CD14-positive monocyte (primary cell): ENCODE results near the gene RBP5. TPM values are rescaled to one million over a fixed set of nuclear protein-coding genes. Genes with fewer than 3 reads are reported as not detected.

ENCODE experiments used
- DNase-seq, 3 donors: peaks; one replicate each; pipeline ENCODE4 v3.0.0-alpha.2; 2011 to 2022
- H2AFZ ChIP-seq: 2 replicates; pipeline ENCODE4 v1.6.0; 2012; ENCODE audit warnings: mild to moderate bottlenecking, low read depth, low read length, inconsistent platforms; ENCODE audit not compliant: insufficient read depth, poor library complexity, severe bottlenecking
- H3K27ac ChIP-seq, 2 donors: 1 replicate in 1 of 2; 2 replicates in 1 of 2; pipeline ENCODE4 v1.5.1; 2012 to 2013; ENCODE audit warnings: low read length in 2 of 2, control low read depth in 1 of 2, inconsistent platforms in 1 of 2, low read depth in 1 of 2, mild to moderate bottlenecking in 1 of 2
- H3K27me3 ChIP-seq, 2 donors: one replicate each; pipeline versions ENCODE4 v1.6.0 to v1.6.1; 2011 to 2013; ENCODE audit warnings: low read length in 2 of 2; ENCODE audit not compliant: control insufficient read depth in 2 of 2, insufficient read depth in 2 of 2
- H3K36me3 ChIP-seq, 2 donors: replicated peaks in 1 of 2; 1 replicate in 1 of 2; 2 replicates in 1 of 2; pipeline versions ENCODE4 v1.5.1 to v1.6.1; 2012 to 2013; ENCODE audit warnings: low read length in 2 of 2, control low read depth in 1 of 2, inconsistent platforms in 1 of 2, mild to moderate bottlenecking in 1 of 2; ENCODE audit not compliant: insufficient read depth in 2 of 2, control insufficient read depth in 1 of 2
- H3K4me1 ChIP-seq, 2 donors: 1 replicate in 1 of 2; 2 replicates in 1 of 2; pipeline versions ENCODE4 v1.5.1 to v1.6.1; 2012 to 2013; ENCODE audit warnings: low read length in 2 of 2, control low read depth in 1 of 2, inconsistent platforms in 1 of 2, mild to moderate bottlenecking in 1 of 2, moderate library complexity in 1 of 2; ENCODE audit not compliant: insufficient read depth in 2 of 2, control insufficient read depth in 1 of 2
- H3K4me2 ChIP-seq: replicated peaks from 2 replicates; pipeline ENCODE3; 2012; ENCODE audit warnings: low read length, moderate library complexity, mild to moderate bottlenecking; ENCODE audit not compliant: poor library complexity, severe bottlenecking; ENCODE audit errors: extremely low read depth
- H3K4me3 ChIP-seq, 3 experiments: fragments of 200-600 bp in 1 of 3; sonication (generic) in 1 of 3; replicated peaks in 1 of 3; 1 replicate in 2 of 3; 2 replicates in 1 of 3; pipeline ENCODE4 v1.5.1; 2011 to 2013; ENCODE audit warnings: low read length in 3 of 3, mild to moderate bottlenecking in 3 of 3, control low read depth in 2 of 3, low read depth in 2 of 3, inconsistent platforms in 1 of 3, moderate library complexity in 1 of 3
- H3K79me2 ChIP-seq: 2 replicates; pipeline ENCODE4 v1.6.0; 2012; ENCODE audit warnings: mild to moderate bottlenecking, control low read depth, inconsistent platforms, low read length, moderate library complexity; ENCODE audit not compliant: insufficient read depth
- H3K9ac ChIP-seq: 2 replicates; pipeline ENCODE4 v1.6.0; 2017; ENCODE audit warnings: low read length, mild to moderate bottlenecking; ENCODE audit not compliant: insufficient read depth, poor library complexity, severe bottlenecking
- H3K9me3 ChIP-seq, 2 donors: replicated peaks in 1 of 2; 1 replicate in 1 of 2; 2 replicates in 1 of 2; pipeline versions ENCODE4 v1.5.1 to v1.6.1; 2012 to 2013; ENCODE audit warnings: low read length in 2 of 2, control low read depth in 1 of 2; ENCODE audit not compliant: control insufficient read depth in 1 of 2, insufficient read depth in 1 of 2
- H4K20me1 ChIP-seq: 2 replicates; pipeline ENCODE4 v1.6.0; 2012; ENCODE audit warnings: mild to moderate bottlenecking, low read length, control low read depth, moderate library complexity; ENCODE audit not compliant: insufficient read depth
- H3K27ac Mint-ChIP-seq, 7 donors: one replicate each; pipeline ENCODE4 v1.8.0; 2020; ENCODE audit warnings: mild to moderate bottlenecking in 7 of 7, mixed read lengths in 7 of 7, moderate library complexity in 6 of 7, inconsistent platforms in 2 of 7
- H3K27me3 Mint-ChIP-seq, 3 donors: one replicate each; pipeline ENCODE4 v1.8.0; 2021 to 2022; ENCODE audit warnings: low read depth in 3 of 3, mild to moderate bottlenecking in 3 of 3, mixed read lengths in 3 of 3, moderate library complexity in 3 of 3, inconsistent platforms in 1 of 3
- H3K36me3 Mint-ChIP-seq, 2 donors: one replicate each; pipeline ENCODE4 v1.8.0; 2020; ENCODE audit warnings: mixed read lengths in 2 of 2, inconsistent platforms in 1 of 2, mild to moderate bottlenecking in 1 of 2
- H3K4me1 Mint-ChIP-seq: one replicate; pipeline ENCODE4 v1.8.0; 2020; ENCODE audit warnings: mild to moderate bottlenecking, mixed read lengths
- H3K4me3 Mint-ChIP-seq, 2 donors: one replicate each; pipeline ENCODE4 v1.8.0; 2020; ENCODE audit warnings: mild to moderate bottlenecking in 2 of 2, mixed read lengths in 2 of 2, moderate library complexity in 1 of 2
- H3K9me3 Mint-ChIP-seq, 7 donors: one replicate each; pipeline ENCODE4 v1.8.0; 2020 to 2022; ENCODE audit warnings: mixed read lengths in 7 of 7, mild to moderate bottlenecking in 6 of 7, moderate library complexity in 6 of 7, inconsistent platforms in 2 of 7
- WGBS: methylation state at CpG from one replicate; pipeline ENCODE4 v1.1.5; 2013; ENCODE audit warnings: missing lambda C conversion rate; ENCODE audit not compliant: insufficient coverage; 5-methylcytosine and 5-hydroxymethylcytosine counted together
- intact Hi-C, 2 donors: fragments of 100-400 bp; cut with micrococcal nuclease; formaldehyde crosslinking; loops; one replicate each; pipeline versions ENCODE4 v1.15.0 to v1.15.1; 2023
- polyA plus RNA-seq, 3 donors: library from polyadenylated mRNA; depleted of rRNA in 1 of 3; unstranded in 2 of 3; stranded (reverse) in 1 of 3; fragments of 300-500 nt in 2 of 3; fragments of >200 nt in 1 of 3; fragmentation: Illumina TruSeq in 2 of 3; gene quantifications; 1 replicate in 2 of 3; 2 replicates in 1 of 3; pipeline ENCODE4 v1.2.3, GENCODE V29; 2012 to 2021
- TF ChIP-seq, protein P1 (sequence below): fragments of 200-600 bp; IDR thresholded peaks from one replicate; pipeline ENCODE4 v1.8.0; 2022; ENCODE audit warnings: antibody characterized with exemption, mild to moderate bottlenecking

Gene RBP5
- polyA plus RNA-seq, 3 donors, result not detected

DNA sequence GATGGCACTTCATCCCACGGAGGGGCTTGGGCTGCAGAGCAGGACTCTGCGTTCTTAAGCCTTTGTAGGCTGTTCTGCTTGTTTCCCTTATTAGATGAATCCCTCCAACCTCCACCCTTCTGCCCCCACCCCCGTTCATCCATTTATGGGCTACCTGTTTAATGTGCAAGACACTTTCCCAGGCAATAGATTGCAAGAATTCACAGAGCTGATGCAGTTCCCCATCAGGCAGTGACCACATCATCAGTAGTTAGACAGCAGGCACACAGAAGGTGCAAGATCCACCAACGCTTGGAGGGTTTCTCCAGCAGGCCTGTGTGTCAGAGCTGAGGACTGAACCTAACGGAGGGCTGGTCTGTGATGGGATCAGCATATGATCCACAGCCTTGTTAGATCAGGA is 35.2 kb downstream of the RBP5 start:
- Histone ChIP-seq H3K36me3 (peaks cover 4 to 14% of the 10 kb centered on the region in 2 donors), H4K20me1 (no peaks in the 10 kb centered on the region), H3K4me1 (peaks cover 0 to 3% of the 10 kb centered on the region in 2 donors), H3K4me3 (no peak overlapping the region), H3K9ac (no peak overlapping the region), H3K9me3 (no peaks in the 10 kb centered on the region), H3K27me3 (peaks cover 0 to 2% of the 10 kb centered on the region in 2 donors), H3K27ac (no peak overlapping the region), H3K4me2 (no peak overlapping the region), H3K79me2 (no peaks in the 10 kb centered on the region), H2AFZ (no peak overlapping the region)
- TF ChIP-seq, protein P1, sequence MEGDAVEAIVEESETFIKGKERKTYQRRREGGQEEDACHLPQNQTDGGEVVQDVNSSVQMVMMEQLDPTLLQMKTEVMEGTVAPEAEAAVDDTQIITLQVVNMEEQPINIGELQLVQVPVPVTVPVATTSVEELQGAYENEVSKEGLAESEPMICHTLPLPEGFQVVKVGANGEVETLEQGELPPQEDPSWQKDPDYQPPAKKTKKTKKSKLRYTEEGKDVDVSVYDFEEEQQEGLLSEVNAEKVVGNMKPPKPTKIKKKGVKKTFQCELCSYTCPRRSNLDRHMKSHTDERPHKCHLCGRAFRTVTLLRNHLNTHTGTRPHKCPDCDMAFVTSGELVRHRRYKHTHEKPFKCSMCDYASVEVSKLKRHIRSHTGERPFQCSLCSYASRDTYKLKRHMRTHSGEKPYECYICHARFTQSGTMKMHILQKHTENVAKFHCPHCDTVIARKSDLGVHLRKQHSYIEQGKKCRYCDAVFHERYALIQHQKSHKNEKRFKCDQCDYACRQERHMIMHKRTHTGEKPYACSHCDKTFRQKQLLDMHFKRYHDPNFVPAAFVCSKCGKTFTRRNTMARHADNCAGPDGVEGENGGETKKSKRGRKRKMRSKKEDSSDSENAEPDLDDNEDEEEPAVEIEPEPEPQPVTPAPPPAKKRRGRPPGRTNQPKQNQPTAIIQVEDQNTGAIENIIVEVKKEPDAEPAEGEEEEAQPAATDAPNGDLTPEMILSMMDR, result no peak
- peaks cover 9% of the 10 kb centered on the region for H3K4me1 Mint-ChIP-seq
- peaks cover 17 to 22% of the 10 kb centered on the region in 2 donors for H3K36me3 Mint-ChIP-seq
- DNase-seq, result no peak
- H3K27ac Mint-ChIP-seq, result no peak overlapping the region
- 77% methylated on average over 3 of the region's 5 CpGs for WGBS
- no peak overlapping the region for H3K4me3 Mint-ChIP-seq
- intact Hi-C loops, result loop anchor here (5.0 to 10.0 kb wide), 2 partner anchors 69 to 171 kb away; no protein-coding TSS in a partner anchor
- peaks cover 0 to 1% (median 0%) of the 10 kb centered on the region in 7 donors for H3K9me3 Mint-ChIP-seq
- peaks cover 6 to 17% (median 12%) of the 10 kb centered on the region in 3 donors for H3K27me3 Mint-ChIP-seq

DNA sequence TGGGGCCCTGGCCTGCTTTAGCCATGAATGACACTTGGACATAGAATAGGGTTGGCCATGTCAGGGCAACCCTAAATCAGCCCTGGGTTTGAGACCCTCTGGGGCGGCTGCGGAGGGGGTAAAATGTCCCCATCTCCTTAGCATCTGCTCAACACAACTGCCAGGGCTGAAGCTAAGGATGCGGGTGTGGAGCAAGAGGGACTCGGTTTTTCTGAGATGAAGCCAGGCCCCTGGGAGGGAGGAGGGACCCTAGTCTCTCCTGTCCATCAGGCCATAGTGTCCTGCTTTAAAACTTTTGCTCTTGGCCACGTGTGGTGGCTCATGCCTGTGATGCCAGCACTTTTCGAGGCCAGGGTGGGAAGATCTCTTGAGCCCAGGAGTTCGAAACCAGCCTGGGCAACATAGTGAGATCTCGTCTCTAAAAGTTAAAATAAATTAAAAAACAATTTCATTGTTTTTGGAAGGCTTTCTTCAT is 35.7 kb downstream of the RBP5 start:
- no peak overlapping the region for H3K4me3 ChIP-seq
- no peak overlapping the region for H3K4me2 ChIP-seq
- WGBS, result 100% methylated on average over 2 of the region's 8 CpGs
- H3K9me3 ChIP-seq, result no peaks in the 10 kb centered on the region
- H4K20me1 ChIP-seq, result no peaks in the 10 kb centered on the region
- Mint-ChIP-seq H3K27ac (peak overlapping the region in 1 of 7 donors; percentile 46), H3K36me3 (peaks cover 13 to 17% of the 10 kb centered on the region in 2 donors), H3K9me3 (peaks cover 0 to 1% (median 0%) of the 10 kb centered on the region in 7 donors), H3K4me3 (no peak overlapping the region), H3K4me1 (peaks cover 9% of the 10 kb centered on the region), H3K27me3 (peaks cover 6 to 17% (median 12%) of the 10 kb centered on the region in 3 donors)
- TF ChIP-seq, protein P1, result no peak
- H3K4me1 ChIP-seq, result peaks cover 0 to 3% of the 10 kb centered on the region in 2 donors
- H2AFZ ChIP-seq, result no peak overlapping the region
- H3K27me3 ChIP-seq, result peaks cover 0 to 2% of the 10 kb centered on the region in 2 donors
- H3K27ac ChIP-seq, result no peak overlapping the region
- intact Hi-C loops, result loop anchor here (5.0 to 10.0 kb wide), 2 partner anchors 68 to 171 kb away; no protein-coding TSS in a partner anchor
- H3K36me3 ChIP-seq, result peaks cover 0 to 9% of the 10 kb centered on the region in 2 donors
- H3K9ac ChIP-seq, result no peak overlapping the region
- DNase-seq, result no peak
- no peaks in the 10 kb centered on the region for H3K79me2 ChIP-seq
